GM19395 (cell line): ENCODE data around the gene ATXN7L1.

Experiments used
- ATAC-seq: cut with Tn5 transposase; IDR thresholded peaks from one replicate; pipeline ENCODE4 v1.9.1; 2021; ENCODE audit warnings: mild to moderate bottlenecking, moderate library complexity; ENCODE audit not compliant: unreplicated experiment

ATXN7L1 gene

DNA sequence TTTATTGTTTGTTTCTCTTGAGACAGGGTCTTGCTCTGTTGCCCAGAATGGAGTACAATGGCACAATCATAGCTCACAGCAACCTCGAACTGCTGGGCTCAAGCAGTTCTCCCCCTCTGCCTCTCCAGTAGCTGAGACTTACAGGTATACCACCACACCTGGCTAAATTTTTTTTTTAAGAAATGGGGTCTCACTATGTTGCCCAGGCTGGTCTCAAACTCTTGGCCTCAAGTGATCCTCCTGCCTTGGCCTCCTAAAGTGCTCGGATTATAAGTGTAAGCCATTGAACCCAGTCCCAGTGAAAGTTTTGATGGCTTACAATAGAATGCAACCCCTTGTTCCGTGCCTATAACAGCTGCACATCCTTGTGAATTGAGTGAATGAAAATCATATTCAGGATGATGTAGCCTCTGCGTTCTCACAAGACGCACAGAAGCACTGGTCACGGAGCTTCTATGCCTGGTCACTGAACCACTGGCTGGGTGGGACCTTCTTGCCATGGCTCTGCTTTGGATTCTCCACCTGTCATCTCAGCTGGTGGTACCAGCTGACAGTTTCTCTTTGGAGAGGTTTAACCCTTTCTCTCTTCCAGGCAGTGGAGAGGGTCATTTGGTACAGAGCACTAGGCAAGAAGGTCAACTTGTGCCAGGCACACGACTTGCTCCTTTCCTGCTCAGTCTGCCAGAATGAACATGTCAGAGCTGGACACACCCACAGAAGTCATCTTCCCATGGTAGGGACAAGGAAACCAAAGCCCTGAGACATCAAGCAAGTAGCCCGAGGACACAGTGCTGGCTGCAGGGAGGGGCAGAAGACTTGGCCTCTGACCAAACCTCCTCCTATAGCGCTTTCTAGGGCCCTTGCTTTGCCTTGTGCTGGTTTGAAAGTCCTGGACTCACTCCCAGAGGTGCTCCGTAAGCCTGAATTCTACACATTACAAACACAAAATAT lies 89.6 kb downstream of the ATXN7L1 start:
- ATAC-seq: no peak

DNA sequence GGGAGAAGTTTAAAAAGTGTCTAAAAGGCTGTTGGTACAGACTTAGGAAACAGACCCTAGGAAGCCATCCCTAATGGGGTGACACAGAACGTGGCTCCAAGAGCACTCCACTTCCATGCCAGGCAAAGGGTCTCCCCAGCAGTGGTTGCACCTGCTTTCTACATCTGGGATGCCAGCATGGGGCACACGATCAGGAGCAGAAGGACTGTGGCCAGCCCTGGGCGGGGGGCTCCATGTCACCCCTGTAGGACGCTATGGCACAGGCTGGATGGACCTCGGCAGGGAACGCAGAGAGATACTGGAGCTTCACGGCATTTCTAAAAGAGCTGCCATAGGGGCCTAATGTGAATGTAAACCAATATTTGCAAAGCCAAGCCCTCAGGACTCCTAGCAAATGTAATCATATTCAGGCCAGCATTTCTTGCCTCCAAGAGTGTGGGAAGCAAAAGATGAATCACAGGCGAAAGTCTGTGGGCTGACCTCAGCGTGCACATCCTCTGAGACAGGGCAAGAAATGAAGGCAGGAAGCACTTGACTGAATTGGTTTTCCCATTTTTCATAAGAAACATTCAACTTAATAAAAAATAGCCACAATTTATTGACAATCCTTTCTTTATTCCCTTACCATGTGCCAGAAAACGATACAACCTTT lies 93.9 kb downstream of the ATXN7L1 start:
- no peak for ATAC-seq

DNA sequence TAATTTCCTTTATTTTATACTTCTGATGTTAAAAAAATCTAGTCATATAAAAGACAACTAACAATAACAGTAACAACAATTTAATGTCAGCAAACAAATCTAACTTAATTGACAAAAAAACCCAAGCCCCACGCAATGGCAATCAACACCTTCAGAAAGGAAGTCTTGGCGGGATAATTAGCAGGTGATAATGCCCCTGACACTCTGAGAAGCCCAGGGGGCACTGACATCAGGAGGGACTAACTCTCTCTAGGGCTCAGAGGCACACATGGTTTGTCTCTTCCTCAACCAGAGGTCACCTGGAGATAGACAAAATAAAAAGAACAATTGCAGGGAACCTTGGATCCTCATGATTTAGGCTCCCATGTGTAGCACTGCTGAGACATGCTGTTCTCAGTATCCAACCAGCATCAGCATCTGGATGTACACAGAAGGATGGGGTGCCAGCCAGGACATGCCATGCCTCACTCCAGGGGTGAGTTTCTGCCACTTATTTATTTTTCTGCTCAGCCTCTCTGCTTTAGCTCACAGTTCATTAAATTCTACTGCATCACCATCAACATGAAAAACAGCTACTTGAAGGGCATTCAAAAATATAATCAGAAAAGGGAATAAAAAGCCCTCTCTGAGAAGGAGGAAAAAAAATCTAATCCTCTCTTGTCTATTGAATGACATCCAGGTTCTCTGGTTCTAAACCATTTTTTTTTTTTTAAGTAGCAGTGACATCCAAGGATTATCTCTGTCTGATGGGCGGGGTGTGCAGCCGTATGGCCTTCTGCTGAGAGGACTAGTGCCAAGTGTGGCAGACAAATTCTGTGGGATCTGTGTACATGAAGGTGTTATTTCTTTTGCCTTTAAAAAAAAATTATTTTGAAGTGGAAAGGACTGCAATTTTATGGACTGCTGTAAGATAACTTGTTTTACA lies 96.3 kb downstream of the ATXN7L1 start:
- no peak for ATAC-seq

DNA sequence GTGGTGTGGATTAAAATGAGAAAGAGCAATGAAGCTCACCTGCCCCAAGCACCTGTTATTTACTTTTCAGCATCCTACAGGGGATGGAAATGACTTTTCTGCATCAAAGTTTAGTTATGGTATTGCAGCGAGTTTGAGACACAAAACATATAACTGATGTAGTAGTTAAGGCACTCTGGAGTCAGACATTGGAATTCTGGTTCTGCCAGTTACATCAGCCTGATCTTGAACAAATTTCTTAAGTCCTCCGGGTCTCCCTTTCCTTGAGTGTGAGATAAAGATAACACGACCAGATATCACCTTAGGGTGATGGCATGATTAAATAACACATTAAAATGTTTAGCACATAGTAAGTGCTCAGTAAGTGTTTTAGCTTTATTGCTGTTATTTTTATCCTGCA lies 97.4 kb downstream of the ATXN7L1 start:
- ATAC-seq: no peak

DNA sequence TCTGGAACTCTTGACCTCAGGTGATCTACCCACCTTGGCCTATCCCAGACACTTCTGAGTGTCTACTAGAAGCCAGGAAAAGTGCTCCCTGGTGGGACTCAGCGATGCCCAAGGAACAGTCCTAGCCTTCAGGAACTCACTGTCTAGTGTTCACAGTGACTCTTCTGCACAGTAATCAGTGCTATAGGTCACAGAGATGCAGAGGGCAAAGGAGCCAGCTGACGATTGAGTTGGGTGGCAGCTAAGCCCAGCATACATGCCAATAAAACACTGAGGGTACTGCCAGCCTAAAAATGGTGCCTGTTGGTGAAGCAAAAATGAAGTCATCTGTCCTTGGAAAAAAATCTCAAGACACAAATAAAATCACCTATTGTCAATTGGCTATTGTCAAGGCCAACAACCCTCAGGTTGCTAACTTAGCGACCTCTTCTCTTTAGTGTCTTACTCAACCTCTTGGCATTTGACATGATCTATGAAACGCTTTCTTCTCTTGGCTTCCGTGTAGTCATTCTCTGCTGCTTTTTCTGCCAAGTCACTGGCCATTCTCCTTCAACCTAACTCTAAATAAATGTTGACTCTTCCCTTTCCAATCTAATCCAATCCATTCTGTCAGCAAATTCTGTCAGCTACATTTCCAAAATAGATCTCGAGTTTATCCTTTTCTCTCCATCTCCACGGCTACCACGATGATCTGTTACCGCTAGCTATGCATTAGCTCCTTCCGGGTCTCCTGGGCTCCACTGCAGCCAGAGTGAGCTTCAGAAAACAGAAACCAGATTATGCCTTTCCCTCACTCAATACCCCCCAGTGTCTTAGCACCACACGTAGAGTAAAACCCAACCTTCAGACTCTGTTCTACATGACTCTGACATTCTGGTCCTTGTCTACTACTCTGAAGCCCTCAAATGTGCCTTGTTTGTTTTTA lies 99.2 kb downstream of the ATXN7L1 start:
- ATAC-seq: no peak

DNA sequence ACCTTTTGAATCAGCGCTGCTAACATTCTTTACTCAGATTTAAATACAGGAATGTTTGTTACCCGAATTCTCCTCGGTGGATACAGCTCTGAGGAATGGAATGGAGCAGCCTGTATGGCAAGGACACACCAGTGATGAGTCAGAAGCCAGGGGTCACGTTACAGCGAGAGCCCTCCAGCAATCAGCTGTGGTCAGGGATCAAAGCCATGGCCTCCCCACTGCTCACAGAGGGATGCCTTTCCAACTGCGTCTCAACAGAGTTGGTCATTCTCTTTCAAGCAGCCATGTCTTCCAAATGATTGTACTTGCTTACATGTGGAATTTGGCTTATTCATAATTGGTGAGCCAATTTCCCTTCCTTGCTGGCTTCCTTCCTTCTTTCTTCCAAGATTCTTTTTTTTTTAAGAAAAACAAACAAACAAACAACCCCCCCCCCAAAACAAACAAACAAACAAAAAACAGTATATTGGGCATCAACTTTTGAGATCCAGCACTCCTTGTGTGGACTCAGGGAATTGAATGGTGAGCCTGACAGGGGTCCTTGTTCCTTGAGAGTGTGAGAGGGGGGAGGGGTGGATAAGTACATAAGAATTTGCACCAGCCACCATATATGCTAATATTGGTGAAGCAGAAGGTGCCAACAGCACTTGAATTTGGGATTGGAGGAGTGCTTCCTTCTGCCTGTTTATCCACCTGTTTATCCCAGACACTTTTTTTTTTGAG lies 100.2 kb downstream of the ATXN7L1 start:
- ATAC-seq: no peak

DNA sequence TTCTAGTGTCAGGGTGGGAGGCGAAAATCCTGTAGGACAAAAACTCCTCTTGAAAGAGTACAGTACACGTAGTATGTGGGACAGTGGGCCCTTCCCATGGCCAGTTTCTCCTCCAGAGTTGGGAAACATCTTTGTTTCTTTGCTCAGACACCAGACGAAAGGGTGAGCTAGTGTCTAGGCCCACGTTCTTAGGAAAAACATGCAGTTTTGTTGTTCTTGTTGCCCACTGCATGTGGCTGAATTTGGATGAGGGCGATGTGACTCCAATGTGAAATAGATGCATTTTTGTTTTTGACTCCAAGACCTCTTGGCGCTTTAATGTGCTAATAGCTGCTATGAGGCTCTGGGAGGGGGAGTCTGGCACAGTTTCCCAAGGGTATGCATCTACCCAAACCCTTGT lies 100.8 kb downstream of the ATXN7L1 start:
- no peak for ATAC-seq

DNA sequence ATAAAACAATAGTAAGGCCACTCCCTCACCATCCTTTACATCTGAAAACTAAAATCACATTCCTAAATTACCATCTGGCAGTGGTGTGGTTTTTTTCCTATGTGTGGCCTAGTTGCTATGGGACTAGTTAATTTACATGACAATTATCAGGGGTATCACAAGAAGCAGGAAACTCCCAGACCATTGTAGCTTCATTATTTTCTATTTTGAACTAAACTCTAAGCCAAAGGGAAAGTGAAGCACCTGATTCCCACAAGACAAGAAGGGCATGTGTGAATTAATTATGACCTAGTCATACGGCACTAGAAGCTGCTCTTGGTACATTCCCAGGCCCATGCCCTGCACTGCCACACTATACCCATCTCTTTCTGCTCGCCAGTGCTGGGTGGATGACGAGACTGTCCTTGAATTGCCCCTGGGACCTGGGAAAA lies 103.4 kb downstream of the ATXN7L1 start:
- ATAC-seq: no peak

DNA sequence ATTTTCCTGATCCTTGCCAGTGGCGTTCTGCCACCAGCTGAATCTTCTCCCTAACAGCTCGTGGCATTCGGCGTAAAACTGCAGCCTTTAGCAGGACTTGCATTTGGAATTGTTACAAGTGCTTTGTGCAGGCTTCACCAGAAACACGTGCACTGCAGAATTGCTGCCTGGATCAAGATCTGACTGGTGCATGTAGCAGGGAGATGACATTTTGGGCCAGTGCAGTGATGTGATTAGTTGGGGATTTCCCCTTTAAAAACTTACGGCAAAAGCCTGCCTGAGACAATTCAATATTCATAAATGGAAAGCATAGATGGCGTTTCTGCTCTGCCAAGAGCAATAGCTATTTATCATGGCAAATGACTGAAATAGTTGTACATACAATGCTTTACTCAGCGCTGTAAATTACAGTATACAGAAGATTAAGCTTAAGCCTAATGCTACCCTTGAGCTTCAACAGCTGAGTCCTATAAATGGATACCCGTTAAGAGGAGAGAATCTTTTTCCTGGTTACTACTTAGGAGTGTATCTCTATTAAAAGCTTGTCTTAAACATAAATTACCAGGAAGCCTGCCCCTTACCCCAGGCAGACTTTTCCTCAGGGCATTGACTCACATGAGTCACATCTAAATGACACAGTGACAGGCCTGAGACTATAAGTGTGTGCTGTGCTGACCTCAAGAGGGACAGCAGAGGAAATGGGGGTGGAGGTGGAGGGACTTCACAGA lies 106.3 kb downstream of the ATXN7L1 start:
- ATAC-seq: no peak

DNA sequence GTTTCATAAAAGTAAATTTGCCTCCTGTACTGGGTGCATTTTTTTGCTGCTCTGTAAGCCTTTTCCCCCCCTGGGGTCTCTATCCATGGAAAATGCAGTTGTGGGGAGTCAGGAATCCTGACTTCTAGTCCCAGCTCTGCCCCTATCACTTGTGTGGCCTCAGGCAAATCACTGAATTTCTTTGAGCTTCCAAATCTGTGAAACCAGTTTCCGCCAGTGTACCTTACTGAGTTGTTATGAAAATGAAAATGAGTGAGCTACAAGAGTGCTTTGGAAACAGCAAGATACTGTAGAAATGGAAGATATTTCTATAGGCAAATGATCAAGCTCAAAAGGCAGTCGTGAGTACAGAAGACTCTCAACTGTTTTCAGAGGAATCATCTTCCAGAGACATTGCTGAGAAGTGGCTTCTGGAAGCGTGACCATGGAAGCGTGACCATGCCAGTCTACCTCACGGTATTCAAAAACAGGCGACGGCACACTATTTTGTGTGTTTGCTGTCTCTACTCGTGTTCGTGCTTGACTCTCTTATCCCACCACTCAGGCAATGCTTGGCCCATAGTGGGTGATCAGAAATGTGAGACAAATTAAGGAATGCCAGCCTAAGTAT lies 107.4 kb downstream of the ATXN7L1 start:
- no peak for ATAC-seq

DNA sequence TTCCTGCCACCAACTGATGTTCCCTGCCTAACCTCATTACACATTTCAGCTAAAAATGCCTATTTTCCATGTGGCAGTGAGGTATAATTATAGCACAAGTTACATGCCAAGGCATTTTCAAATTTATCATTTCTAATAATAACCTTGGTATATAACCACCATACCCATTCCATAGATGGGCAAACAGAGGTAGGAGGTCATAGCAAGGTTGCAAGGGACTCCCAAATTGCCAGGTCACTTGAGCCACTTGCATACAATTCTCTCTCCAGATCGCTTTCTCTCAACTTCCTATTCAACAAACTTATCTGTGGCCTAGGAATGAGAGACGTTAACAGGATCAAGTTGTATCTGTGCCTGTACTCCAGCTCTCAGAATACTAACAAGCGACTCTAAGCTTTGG lies 108.3 kb downstream of the ATXN7L1 start:
- no peak for ATAC-seq

DNA sequence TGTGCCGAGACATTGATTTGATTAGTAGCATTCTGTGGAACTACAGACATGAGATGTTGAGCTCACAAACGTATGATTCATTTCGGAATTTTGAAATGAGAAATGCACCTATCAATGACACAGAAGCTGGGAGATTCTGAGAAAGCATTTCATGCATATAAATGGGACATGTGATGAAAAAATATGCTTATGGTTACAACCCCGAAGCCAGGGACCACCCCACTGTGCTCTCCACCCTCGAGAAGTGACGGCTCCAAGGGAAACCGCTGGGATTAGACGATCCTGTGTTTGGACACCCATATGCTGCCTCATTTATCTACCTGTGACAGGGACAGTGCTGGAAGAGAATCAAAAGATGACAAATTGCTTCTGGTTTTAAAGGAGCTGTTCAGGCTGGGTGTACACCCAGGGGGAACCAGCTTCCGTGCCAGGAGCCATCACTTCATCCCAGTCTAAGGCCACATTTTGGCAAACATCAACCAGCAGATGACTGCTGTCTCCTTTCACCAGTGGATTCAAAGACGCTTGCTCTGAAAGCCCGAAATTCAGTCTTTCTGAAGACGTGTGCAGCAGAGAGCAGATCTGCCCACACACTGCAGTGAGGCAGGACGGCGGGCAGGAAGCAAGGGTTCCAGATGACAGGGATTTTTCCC lies 109.9 kb downstream of the ATXN7L1 start:
- ATAC-seq: no peak

DNA sequence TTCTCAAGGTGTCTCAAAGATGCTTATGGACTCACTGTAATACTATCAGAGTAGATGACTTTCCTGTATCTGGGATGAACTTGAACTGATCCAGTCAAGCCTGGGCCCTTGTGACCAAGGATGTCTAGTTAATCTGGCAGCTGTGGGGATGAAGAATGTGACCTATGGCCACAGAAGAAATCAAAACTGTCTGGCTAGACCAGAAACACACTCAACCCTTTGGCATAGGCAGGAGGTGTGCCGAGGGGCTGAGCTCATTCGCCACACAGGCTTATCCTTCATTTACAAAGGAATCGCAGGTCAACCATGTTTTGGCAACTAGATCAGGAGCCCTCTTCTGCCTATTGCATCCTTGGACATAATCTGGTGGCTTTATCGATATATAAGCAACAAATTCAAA lies 110.6 kb downstream of the ATXN7L1 start:
- ATAC-seq: no peak

DNA sequence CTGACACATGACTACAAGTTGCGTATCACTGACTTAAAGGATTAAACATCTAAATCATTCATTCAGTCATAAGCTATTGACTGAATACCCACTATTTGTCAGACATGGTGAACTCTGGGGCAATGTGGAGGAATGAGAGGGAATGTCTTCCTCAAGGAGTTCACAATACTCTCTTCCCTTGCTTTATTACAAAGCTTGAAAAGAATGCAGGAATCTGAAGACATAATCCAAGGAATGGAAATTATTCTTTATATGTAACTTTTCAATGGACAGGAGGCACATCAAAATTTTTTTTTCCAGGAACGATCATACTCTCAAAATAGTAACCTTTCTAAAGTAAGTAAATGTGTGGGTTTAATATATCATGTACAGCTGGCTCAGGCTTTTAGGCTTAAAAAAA lies 111.9 kb downstream of the ATXN7L1 start:
- ATAC-seq: no peak

DNA sequence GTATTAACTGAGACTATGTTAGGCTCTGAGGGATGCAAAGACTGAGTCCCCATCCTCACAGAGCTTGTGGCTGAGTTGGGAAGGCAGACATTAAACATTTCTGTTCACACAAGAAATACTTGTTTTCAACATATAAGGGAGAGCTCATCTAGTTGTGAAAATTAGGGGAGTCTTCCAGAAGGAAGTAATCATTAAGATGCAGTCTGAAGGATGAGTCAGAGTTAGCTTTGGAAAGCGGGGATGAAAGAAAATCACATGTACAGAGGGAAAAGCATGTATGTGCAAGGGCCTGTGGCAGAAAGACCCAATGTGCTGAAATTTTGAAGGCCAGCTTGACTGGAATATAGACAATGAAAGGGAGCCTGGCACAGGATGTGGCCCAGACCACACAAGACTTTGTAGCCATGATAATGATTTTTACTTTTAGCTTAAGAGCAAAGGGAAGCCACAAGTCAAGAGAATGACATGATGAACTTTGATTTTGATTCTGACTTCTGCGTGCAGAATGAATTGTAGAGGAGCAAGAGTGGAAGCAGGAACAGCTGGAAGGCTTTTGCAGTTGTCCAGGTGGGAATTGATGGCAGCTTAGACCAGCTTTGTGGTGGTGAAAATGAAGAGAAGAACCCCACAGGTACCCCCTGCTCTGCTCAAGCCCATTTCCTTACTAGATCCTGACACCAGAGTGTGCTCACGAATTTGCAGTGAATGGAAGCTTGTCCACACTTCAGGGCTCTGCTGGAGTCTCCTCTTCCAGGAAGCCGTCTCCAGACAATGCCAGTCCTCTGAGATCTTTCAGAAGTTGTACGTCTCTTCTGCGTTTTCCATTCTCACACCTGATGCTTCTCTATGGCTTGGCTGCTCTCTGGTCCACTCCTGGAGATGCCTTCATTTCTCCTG lies 115.6 kb downstream of the ATXN7L1 start:
- ATAC-seq: no peak

DNA sequence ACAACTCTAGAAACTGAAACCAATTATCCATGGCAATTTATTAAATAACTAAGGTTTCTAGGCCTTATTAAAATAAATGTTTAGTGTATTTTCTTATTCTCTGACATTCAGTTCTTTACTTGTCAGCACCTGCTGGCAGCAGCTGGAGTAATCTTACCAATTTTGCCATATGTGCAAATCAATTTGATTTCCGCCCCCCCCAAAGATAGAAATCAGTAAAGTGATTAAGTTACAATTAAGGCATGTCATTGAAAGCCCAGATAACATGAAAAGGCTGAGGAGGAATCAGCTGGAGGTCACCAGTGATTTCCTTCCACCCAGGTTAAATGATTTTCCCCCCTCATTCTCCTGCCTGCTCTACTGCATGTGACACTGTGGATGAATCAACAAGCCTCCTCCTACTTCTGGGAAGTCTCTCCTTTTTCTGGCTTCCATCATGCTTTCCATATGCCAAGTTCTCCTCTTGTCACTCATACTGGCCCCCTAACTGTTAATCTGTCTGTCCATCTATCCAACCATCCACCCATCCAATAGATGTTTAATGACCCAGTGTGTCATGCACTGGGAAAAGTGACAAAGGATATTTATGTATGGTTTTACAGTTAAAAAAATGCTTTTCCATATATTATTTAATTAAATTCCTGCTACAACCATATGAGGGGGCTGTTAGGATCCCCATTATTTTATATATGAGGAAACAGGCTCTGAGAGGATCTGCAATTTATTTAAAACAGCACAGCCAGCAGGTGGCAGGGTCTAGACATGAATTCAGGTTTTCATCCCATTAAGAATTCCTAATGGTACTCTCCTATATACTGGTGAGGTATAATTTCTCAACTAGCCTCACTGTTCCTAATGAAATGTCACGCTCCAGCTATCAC lies 116.5 kb downstream of the ATXN7L1 start:
- ATAC-seq: no peak
